Pancreas (tissue), 10 donors: Measurements from ENCODE around the gene PTH1R. TPM values are rescaled to one million over a fixed set of nuclear protein-coding genes. Genes with fewer than 3 reads are reported as not detected.

Experiments used
- ATAC-seq, 4 donors: fragments of 200-7000 bp; cut with Tn5 transposase; one replicate each; pipeline versions ENCODE4 v1.8.0 to v1.9.1; 2020; ENCODE audit warnings: mild to moderate bottlenecking in 4 of 4, moderate library complexity in 4 of 4
- DNase-seq, 6 donors: peaks; one replicate each; pipeline ENCODE4 v3.0.0-alpha.2; 2020
- FAIRE-seq: peaks from 2 replicates; lab custom pipeline; 2012; peaks lifted over from hg19 to GRCh38; lab: Jason Lieb, UNC
- H3K27ac ChIP-seq, 4 donors: fragments of 200-600 bp; sonication (generic); 1 replicate in 3 of 4; 2 replicates in 1 of 4; pipeline versions ENCODE4 v1.5.0 to v1.8.0; 2020
- H3K27me3 ChIP-seq, 4 donors: fragments of 200-600 bp; one replicate each; pipeline ENCODE4 v1.8.0; 2021
- H3K36me3 ChIP-seq, 3 donors: fragments of 200-600 bp; sonication (generic) in 1 of 3; one replicate each; pipeline versions ENCODE4 v1.5.0 to v1.8.0; 2020 to 2021
- H3K4me1 ChIP-seq, 3 donors: fragments of 200-600 bp; one replicate each; pipeline ENCODE4 v1.8.0; 2021
- H3K4me3 ChIP-seq, 4 donors: fragments of 200-600 bp; sonication (generic) in 2 of 4; one replicate each; pipeline versions ENCODE4 v1.5.0 to v1.8.0; 2020 to 2021
- H3K9me3 ChIP-seq, 4 donors: fragments of 200-600 bp; one replicate each; pipeline ENCODE4 v1.8.0; 2021
- WGBS, 2 donors: extraction: QIAGEN DNeasy Blood & Tissue Kit; methylation state at CpG; one replicate each; pipeline ENCODE4 v1.1.7; 2013; 5-methylcytosine and 5-hydroxymethylcytosine counted together
- intact Hi-C, 3 donors: fragments of 100-400 bp; cut with DNase I; formaldehyde crosslinking; loops; one replicate each; pipeline versions ENCODE4 v1.11.1 to v1.14.2; 2022
- polyA plus RNA-seq, 2 donors: library from polyadenylated mRNA; stranded (reverse); fragments of 200-250 nt; gene quantifications; one replicate each; pipeline ENCODE4 v1.2.3, GENCODE V29; 2013
- total RNA-seq, 6 donors: library from RNA; stranded (reverse); fragmentation: NEBNext Ultra II Directional in 4 of 6; extraction: Animal tissue kit (Norgen Biotek cat#: 25700) in 4 of 6; gene quantifications; one replicate each; pipeline versions ENCODE4 v1.2.1 to v1.2.4, GENCODE V29; 2021 to 2023
- TF ChIP-seq, protein P1 (sequence below), 4 donors: fragments of 200-600 bp; sonication (generic) in 3 of 4; IDR thresholded peaks; one replicate each; pipeline versions ENCODE4 v1.5.0 to v1.8.0; 2021; ENCODE audit warnings: antibody characterized with exemption in 4 of 4
- donor health status: healthy with polysubstance abuse.
- donor health status: DM: no; HTN: no; CAD: no; lungs with moderate emphysema.
- donor health status: DM: no; HTN: no; CAD: no.
- donor health status: control.
- donor health status: control.
- donor health status: Bipolar disorder and iron deficiency.
- donor health status: DM: yes; HTN: yes; CAD: no.
- donor health status: DM: no; HTN: no; CAD: no.
- donor health status: DM: no; HTN: no; CAD: no.
- donor health status: DM: yes; HTN: yes; CAD: no.

Gene PTH1R
- total and polyA plus RNA-seq, 8 donors = 0.49 to 34.8 (median 2.0) TPM

DNA sequence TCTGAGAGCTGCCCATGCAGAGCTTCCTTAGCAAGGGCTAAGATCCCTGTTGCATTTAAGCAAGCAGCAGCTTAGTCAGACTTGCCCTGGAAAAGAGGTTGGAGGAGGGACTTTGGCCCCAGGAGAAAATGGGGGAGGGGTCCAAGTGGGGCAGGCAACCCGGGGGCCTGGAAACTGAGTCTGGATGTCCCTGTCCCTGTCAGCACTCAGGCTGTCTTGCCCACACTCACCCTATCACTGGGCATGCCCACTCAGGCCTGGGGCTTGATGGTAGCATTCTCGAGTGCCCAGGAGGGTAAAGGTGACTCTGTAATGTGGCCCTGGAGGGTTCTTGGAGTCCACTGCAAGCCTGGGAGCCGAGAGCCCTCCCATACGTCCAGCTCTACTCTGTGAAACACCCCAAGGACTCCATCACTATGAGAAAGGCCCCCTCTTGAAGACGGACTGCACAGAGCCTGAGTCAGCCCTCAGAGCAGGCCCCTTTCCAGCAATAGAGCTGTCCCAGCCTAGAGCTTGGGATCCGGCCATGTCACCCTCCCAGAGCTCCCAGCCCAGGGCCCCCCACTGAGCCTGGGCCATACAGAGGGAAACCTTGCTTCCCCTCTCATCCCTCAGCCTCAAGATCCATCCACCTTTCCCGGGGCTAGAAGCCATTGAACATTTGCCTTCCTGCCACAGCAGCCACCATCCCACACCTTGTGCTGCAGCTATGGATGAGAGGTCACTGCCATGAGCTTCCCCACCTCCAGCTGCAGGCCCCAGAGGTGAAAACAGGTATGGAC, 27.6 kb upstream of the PTH1R start:
- intact Hi-C loops = no loop called here
- ATAC-seq = no peak
- FAIRE-seq = no peak
- no peaks in the 10 kb centered on the region for H3K9me3 ChIP-seq
- peaks cover 0 to 3% (median 0%) of the 10 kb centered on the region in 3 donors for H3K4me1 ChIP-seq
- no peak overlapping the region for H3K4me3 ChIP-seq
- no peaks in the 10 kb centered on the region for H3K36me3 ChIP-seq
- DNase-seq = peak in 1 of 6 donors; percentile 4
- no peak overlapping the region for H3K27ac ChIP-seq
- TF ChIP-seq, protein P1, sequence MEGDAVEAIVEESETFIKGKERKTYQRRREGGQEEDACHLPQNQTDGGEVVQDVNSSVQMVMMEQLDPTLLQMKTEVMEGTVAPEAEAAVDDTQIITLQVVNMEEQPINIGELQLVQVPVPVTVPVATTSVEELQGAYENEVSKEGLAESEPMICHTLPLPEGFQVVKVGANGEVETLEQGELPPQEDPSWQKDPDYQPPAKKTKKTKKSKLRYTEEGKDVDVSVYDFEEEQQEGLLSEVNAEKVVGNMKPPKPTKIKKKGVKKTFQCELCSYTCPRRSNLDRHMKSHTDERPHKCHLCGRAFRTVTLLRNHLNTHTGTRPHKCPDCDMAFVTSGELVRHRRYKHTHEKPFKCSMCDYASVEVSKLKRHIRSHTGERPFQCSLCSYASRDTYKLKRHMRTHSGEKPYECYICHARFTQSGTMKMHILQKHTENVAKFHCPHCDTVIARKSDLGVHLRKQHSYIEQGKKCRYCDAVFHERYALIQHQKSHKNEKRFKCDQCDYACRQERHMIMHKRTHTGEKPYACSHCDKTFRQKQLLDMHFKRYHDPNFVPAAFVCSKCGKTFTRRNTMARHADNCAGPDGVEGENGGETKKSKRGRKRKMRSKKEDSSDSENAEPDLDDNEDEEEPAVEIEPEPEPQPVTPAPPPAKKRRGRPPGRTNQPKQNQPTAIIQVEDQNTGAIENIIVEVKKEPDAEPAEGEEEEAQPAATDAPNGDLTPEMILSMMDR (IDR thresholded peaks at IDR 0.05) = no peak
- H3K27me3 ChIP-seq = no peaks in the 10 kb centered on the region
- 61 to 66% methylated on average over 7 of the region's 7 CpGs for WGBS, 2 donors

DNA sequence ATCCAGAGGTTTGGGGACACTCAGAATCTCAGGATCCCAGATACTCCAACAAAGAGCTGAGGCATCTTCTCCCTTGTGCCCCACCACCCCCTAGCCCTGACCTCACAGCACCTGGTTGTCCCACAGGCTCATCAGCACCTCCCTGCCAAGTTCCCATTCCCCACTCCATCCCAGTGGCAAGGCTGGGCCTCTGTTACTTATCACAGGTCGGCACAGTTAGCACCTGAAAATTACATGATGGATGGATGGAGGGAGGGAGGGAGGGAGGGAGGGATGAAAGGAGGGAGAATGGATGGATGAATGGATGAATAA, 27.1 kb upstream of the PTH1R start:
- no peak for ATAC-seq
- Histone ChIP-seq H3K36me3 (no peaks in the 10 kb centered on the region), H3K4me3 (no peak overlapping the region), H3K9me3 (no peaks in the 10 kb centered on the region), H3K27me3 (no peaks in the 10 kb centered on the region), H3K4me1 (peaks cover 0 to 3% (median 0%) of the 10 kb centered on the region in 3 donors), H3K27ac (no peak overlapping the region)
- TF ChIP-seq, protein P1 (IDR thresholded peaks at IDR 0.05) = no peak
- no peak for FAIRE-seq
- 45 to 49% methylated on average over 1 of the region's 1 CpG for WGBS, 2 donors
- DNase-seq = peak in 1 of 6 donors; percentile 4
- intact Hi-C loops = no loop called here

DNA sequence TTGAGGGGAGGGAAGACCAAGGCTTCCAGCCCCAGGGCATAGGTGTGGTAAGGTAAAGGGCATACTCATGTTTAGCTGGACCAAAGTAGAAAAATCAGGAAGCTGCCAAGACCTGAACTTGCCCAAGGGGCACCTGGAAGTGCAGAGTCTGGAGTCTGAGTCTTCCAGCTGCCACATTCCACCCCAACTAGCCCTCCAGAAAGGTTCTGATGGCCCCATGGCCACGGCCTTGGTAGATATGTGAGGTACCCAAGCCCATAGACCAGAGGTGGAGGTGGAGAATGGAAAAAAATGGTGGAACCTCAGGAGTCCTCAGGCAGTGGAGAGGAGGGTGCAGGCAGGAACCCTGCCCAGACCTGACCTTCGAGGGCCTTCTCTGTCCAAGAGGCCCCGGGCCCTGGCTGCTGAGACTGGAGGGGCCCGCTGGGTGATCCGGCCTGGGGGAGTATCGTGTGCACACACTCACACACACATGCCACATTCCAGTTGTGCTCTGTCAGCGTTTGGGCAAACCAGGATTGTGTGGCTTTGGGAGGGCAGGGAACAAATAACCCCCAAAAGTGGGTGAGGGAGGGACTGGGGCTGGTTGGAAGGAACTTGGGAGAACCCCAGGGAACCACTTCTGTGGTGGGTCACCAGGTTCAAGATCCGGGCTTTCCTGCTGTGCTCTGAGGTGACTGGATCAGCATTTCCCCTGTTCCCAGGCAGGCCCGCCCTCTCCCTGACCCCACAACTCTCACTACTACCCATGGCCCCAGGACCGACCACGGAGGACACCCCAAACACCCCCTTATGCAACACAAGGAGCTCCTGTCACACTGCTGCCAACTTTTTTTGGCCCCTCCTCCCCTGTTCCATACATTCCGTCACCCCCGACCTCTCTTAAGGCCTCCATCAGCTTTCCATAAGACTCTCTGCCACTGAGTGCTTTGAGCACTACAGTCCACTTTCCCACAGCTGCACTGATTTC, 25.9 kb upstream of the PTH1R start:
- intact Hi-C loops = no loop called here
- DNase-seq = peak in 3 of 6 donors; percentile 4 to 35 (median 8)

DNA sequence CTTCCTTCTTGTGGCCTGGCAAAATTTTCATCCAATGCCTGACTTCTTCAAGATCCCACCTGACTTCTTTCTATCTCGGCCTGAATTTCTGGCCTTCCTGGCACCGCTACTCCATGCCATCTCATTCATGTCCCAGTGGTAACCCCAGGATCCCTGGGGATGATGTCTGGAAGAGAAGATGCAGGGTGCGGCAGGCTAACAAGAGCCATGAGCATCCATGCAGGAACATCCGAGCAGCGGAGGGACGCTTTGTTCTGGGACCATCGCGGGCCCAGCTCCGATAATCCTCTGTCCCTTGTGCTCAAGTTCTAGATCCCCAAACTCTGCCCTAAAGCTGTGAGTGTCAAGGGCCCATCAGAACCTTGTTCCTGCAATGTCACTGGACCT, 25.2 kb upstream of the PTH1R start:
- FAIRE-seq (no peak), DNase-seq (peak in 2 of 6 donors; percentile 4 to 23), ATAC-seq (no peak)
- 82 to 91% methylated on average over 9 of the region's 9 CpGs for WGBS, 2 donors
- intact Hi-C loops = no loop called here
- H3K36me3 ChIP-seq = no peaks in the 10 kb centered on the region
- H3K27ac ChIP-seq = no peak overlapping the region
- no peak overlapping the region for H3K4me3 ChIP-seq
- no peaks in the 10 kb centered on the region for H3K27me3 ChIP-seq
- H3K9me3 ChIP-seq = no peaks in the 10 kb centered on the region
- no peaks in the 10 kb centered on the region for H3K4me1 ChIP-seq
- TF ChIP-seq, protein P1 (IDR thresholded peaks at IDR 0.05) = no peak

More for the DNA sequence above, 25.9 kb upstream of the PTH1R start:
- no peak overlapping the region for H3K4me3 ChIP-seq
- ATAC-seq (no peak), FAIRE-seq (no peak)
- H3K36me3 ChIP-seq = no peaks in the 10 kb centered on the region
- no peaks in the 10 kb centered on the region for H3K27me3 ChIP-seq
- TF ChIP-seq, protein P1 (IDR thresholded peaks at IDR 0.05) = no peak
- no peak overlapping the region for H3K27ac ChIP-seq
- no peaks in the 10 kb centered on the region for H3K9me3 ChIP-seq
- WGBS, 2 donors = 75 to 84% methylated on average over 13 of the region's 13 CpGs
- H3K4me1 ChIP-seq = no peaks in the 10 kb centered on the region
